GM20431 (cell line): Measurements from ENCODE around the gene CYP2C18.
"Not testable (repeated sequence)": the region's sequence is repeated elsewhere in the genome, so short reads cannot be mapped to it uniquely, and the experiment has no call there.

Experiments
- in situ Hi-C: fragments of 300-500 bp; cut with MseI, MboI; formaldehyde crosslinking; loops from one replicate; pipeline ENCODE4 v1.15.0; 2020; ENCODE audit warnings: low sequenced_read_pairs; ENCODE audit not compliant: unreplicated experiment

CYP2C18 gene

GRCh38 chr10:94683214-94684054, at the start of gene CYP2C18:
CYP2C18 (plus strand) TSS chr10:94683729; CDS start chr10:94683820, 91 bp downstream.
- in situ Hi-C loops = no loop called here

- in situ Hi-C loops = not testable (repeated sequence)
Observed at GRCh38 chr10:94638097-94638496, 45.4 kb upstream of the CYP2C18 start.

- in situ Hi-C loops = no loop called here
Observed at GRCh38 chr10:94639902-94640301, 43.6 kb upstream of the CYP2C18 start.

GRCh38 chr10:94640562-94640961, 43.0 kb upstream of the CYP2C18 start:
- in situ Hi-C loops = no loop called here

GRCh38 chr10:94641480-94641879, 42.0 kb upstream of the CYP2C18 start:
- in situ Hi-C loops = no loop called here

GRCh38 chr10:94644352-94644751, 39.2 kb upstream of the CYP2C18 start:
- in situ Hi-C loops = no loop called here

GRCh38 chr10:94645285-94645684, 38.2 kb upstream of the CYP2C18 start:
- in situ Hi-C loops = no loop called here

- in situ Hi-C loops = not testable (repeated sequence)
Observed at GRCh38 chr10:94655201-94655600, 28.3 kb upstream of the CYP2C18 start.

GRCh38 chr10:94663061-94663460, 20.5 kb upstream of the CYP2C18 start:
- in situ Hi-C loops = not testable (repeated sequence)

GRCh38 chr10:94666391-94667102, 17.0 kb upstream of the CYP2C18 start:
- in situ Hi-C loops = no loop called here

GRCh38 chr10:94673614-94674321, 9.8 kb upstream of the CYP2C18 start:
- in situ Hi-C loops = no loop called here

- in situ Hi-C loops = no loop called here
Observed at GRCh38 chr10:94676496-94676895, 7.0 kb upstream of the CYP2C18 start.

- in situ Hi-C loops = no loop called here
Observed at GRCh38 chr10:94677691-94678090, 5.8 kb upstream of the CYP2C18 start.

GRCh38 chr10:94678475-94678874, 5.1 kb upstream of the CYP2C18 start:
- in situ Hi-C loops = no loop called here

- in situ Hi-C loops = no loop called here
Observed at GRCh38 chr10:94680544-94680943, 3.0 kb upstream of the CYP2C18 start.

- in situ Hi-C loops = not testable (repeated sequence)
Observed at GRCh38 chr10:94682636-94683035, 893 bp upstream of the CYP2C18 start.

GRCh38 chr10:94687625-94688248, 4.2 kb downstream of the CYP2C18 start:
- in situ Hi-C loops = no loop called here

GRCh38 chr10:94706089-94706488, 22.6 kb downstream of the CYP2C18 start:
- in situ Hi-C loops = no loop called here

GRCh38 chr10:94710578-94710977, 27.0 kb downstream of the CYP2C18 start:
- in situ Hi-C loops = no loop called here

- in situ Hi-C loops = no loop called here
Observed at GRCh38 chr10:94725871-94726270, 42.3 kb downstream of the CYP2C18 start.
